ENCODE measurements around the gene SYTL4. TPM values are rescaled to one million over a fixed set of nuclear protein-coding genes. Genes with fewer than 3 reads are reported as not detected.

SYTL4 gene
- total and polyA plus RNA-seq, 2 experiments from 2014 or later, result 0.28 TPM; not detected in 1

- TF ChIP-seq, protein P1, sequence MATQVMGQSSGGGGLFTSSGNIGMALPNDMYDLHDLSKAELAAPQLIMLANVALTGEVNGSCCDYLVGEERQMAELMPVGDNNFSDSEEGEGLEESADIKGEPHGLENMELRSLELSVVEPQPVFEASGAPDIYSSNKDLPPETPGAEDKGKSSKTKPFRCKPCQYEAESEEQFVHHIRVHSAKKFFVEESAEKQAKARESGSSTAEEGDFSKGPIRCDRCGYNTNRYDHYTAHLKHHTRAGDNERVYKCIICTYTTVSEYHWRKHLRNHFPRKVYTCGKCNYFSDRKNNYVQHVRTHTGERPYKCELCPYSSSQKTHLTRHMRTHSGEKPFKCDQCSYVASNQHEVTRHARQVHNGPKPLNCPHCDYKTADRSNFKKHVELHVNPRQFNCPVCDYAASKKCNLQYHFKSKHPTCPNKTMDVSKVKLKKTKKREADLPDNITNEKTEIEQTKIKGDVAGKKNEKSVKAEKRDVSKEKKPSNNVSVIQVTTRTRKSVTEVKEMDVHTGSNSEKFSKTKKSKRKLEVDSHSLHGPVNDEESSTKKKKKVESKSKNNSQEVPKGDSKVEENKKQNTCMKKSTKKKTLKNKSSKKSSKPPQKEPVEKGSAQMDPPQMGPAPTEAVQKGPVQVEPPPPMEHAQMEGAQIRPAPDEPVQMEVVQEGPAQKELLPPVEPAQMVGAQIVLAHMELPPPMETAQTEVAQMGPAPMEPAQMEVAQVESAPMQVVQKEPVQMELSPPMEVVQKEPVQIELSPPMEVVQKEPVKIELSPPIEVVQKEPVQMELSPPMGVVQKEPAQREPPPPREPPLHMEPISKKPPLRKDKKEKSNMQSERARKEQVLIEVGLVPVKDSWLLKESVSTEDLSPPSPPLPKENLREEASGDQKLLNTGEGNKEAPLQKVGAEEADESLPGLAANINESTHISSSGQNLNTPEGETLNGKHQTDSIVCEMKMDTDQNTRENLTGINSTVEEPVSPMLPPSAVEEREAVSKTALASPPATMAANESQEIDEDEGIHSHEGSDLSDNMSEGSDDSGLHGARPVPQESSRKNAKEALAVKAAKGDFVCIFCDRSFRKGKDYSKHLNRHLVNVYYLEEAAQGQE (IDR thresholded peaks at IDR 0.05; ENCODE audit: unreplicated experiment), result no peak
Observed at GRCh38 chrX:100680756-100681155, 51.2 kb downstream of the SYTL4 start (continued).

DNA sequence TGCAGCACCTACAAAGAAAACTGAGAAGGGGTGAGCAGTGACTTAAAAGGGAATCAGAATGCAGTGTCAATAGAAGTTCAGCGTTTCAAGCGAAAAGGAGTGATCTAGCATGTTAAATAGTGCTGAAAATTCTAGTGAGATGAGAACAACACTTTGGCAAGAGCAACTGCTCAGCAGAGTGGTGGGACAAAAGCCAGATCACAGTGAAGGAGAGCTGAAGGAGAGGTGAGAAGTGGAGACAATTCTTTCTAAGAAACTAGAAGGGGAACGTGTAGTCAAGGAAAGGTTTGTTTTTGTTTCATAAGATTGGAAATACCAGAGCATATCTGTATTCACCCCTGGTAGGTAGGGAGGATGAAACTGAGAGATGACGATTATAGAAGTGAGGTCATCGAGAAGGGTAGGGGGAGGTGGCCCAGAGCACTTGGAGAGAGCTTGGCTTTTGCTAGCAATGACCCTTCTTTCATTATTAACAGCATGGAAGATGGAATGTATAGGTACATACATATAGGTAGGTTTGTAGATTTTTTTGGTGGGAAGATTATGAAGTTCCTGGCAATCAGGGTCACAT, 54.2 kb downstream of the SYTL4 start:
- H3K27me3 Mint-ChIP-seq (ENCODE audit: insufficient read depth, low read depth, poor library complexity), result no peaks in the 10 kb centered on the region
- H3K36me3 ChIP-seq (ENCODE audit: insufficient read depth), result no peaks in the 10 kb centered on the region
- H3K9me2 ChIP-seq (ENCODE audit: insufficient read depth), result no peaks in the 10 kb centered on the region
- H3K27ac ChIP-seq (ENCODE audit: low read depth), result no peak overlapping the region
- H3K4me3 ChIP-seq, result no peak overlapping the region
- no peaks in the 10 kb centered on the region for H3K27me3 ChIP-seq (ENCODE audit: insufficient read depth)
- H3K9me3 Mint-ChIP-seq, result no peaks in the 10 kb centered on the region
- no peaks in the 10 kb centered on the region for H4K20me1 ChIP-seq (replicated peaks; ENCODE audit: insufficient read depth)
- H3K27ac Mint-ChIP-seq, result no peak overlapping the region
- H3F3A ChIP-seq (replicated peaks; ENCODE audit: low read depth), result no peaks in the 10 kb centered on the region
- no peak overlapping the region for H3K4me2 ChIP-seq
- ATAC-seq, result no peak
- DNase-seq (ENCODE audit: low spot score), result no peak
- H3K4me1 ChIP-seq (ENCODE audit: insufficient read depth), result no peaks in the 10 kb centered on the region
- no peak overlapping the region for H2AFZ ChIP-seq
- no peak overlapping the region for H3K4me3 Mint-ChIP-seq
- no peaks in the 10 kb centered on the region; the same call in 2 of the 3 replicates for H3K4me1 Mint-ChIP-seq
- H3K36me3 Mint-ChIP-seq (ENCODE audit: low read depth), result no peaks in the 10 kb centered on the region
- no peaks in the 10 kb centered on the region for H3K79me2 ChIP-seq (replicated peaks; ENCODE audit: insufficient read depth)
- TF ChIP-seq EZH2phosphoT487 (IDR thresholded peaks at IDR 0.05; ENCODE audit: unreplicated experiment) (no peak), CREB1 (CRISPR knock-in tag; IDR thresholded peaks at IDR 0.05; ENCODE audit: low read depth) (no peak), JUNB (IDR thresholded peaks at IDR 0.05; ENCODE audit: unreplicated experiment) (no peak), ZNF462 (CRISPR knock-in tag; IDR thresholded peaks at IDR 0.05) (no peak), POLR2AphosphoS5 (IDR thresholded peaks at IDR 0.05; ENCODE audit: low read depth) (no peak), NANOG (IDR thresholded peaks at IDR 0.05; ENCODE audit: borderline replicate concordance) (no peak)
- TF ChIP-seq, protein P1 (IDR thresholded peaks at IDR 0.05; ENCODE audit: unreplicated experiment), result no peak
- TF ChIP-seq, protein P2, sequence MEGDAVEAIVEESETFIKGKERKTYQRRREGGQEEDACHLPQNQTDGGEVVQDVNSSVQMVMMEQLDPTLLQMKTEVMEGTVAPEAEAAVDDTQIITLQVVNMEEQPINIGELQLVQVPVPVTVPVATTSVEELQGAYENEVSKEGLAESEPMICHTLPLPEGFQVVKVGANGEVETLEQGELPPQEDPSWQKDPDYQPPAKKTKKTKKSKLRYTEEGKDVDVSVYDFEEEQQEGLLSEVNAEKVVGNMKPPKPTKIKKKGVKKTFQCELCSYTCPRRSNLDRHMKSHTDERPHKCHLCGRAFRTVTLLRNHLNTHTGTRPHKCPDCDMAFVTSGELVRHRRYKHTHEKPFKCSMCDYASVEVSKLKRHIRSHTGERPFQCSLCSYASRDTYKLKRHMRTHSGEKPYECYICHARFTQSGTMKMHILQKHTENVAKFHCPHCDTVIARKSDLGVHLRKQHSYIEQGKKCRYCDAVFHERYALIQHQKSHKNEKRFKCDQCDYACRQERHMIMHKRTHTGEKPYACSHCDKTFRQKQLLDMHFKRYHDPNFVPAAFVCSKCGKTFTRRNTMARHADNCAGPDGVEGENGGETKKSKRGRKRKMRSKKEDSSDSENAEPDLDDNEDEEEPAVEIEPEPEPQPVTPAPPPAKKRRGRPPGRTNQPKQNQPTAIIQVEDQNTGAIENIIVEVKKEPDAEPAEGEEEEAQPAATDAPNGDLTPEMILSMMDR (conservative IDR thresholded peaks at IDR 0.05; ENCODE audit: low read depth in 2 of 2), result no peak
